HG03457 (cell line): ENCODE results near the gene FGD5.

Experiments used
- ATAC-seq: cut with Tn5 transposase; IDR thresholded peaks from one replicate; pipeline ENCODE4 v1.9.1; 2021; ENCODE audit warnings: moderate number of reproducible peaks; ENCODE audit not compliant: unreplicated experiment

FGD5 gene

GRCh38 chr3:14818804-14819500, at the start of gene FGD5:
TSS of gene FGD5 (plus strand) at chr3:14818962. CDS start at chr3:14819072, 110 bp downstream.
- ATAC-seq, result no peak

- no peak for ATAC-seq
These were observed 49.0 kb upstream of the FGD5 start for GRCh38 chr3:14769544-14770325.

- no peak for ATAC-seq
These were observed 48.2 kb upstream of the FGD5 start for GRCh38 chr3:14770591-14770990.

- no peak for ATAC-seq
These were observed 46.9 kb upstream of the FGD5 start for GRCh38 chr3:14771593-14772497.

GRCh38 chr3:14772533-14773138, 46.1 kb upstream of the FGD5 start:
- no peak for ATAC-seq

GRCh38 chr3:14773281-14773680, 45.5 kb upstream of the FGD5 start:
- no peak for ATAC-seq

- no peak for ATAC-seq
These were observed 45.1 kb upstream of the FGD5 start for GRCh38 chr3:14773691-14774128.

- no peak for ATAC-seq
These were observed 44.3 kb upstream of the FGD5 start for GRCh38 chr3:14774431-14774830.

- ATAC-seq, result no peak
These were observed 43.8 kb upstream of the FGD5 start for GRCh38 chr3:14775011-14775410.

- ATAC-seq, result no peak
These were observed 43.2 kb upstream of the FGD5 start for GRCh38 chr3:14775563-14775962.

GRCh38 chr3:14779069-14779685, 39.6 kb upstream of the FGD5 start:
- no peak for ATAC-seq

GRCh38 chr3:14780927-14781507, 37.7 kb upstream of the FGD5 start:
- no peak for ATAC-seq

GRCh38 chr3:14783480-14784086, 35.2 kb upstream of the FGD5 start:
- no peak for ATAC-seq

GRCh38 chr3:14784087-14784681, 34.6 kb upstream of the FGD5 start:
- no peak for ATAC-seq

GRCh38 chr3:14785207-14786155, 33.3 kb upstream of the FGD5 start:
- ATAC-seq, result no peak

GRCh38 chr3:14786369-14786768, 32.4 kb upstream of the FGD5 start:
- no peak for ATAC-seq

GRCh38 chr3:14787630-14788029, 31.1 kb upstream of the FGD5 start:
- no peak for ATAC-seq

- ATAC-seq, result no peak
These were observed 30.1 kb upstream of the FGD5 start for GRCh38 chr3:14788644-14789043.
